GM21360 (cell line): ENCODE results near the gene APOLD1.
"Not testable (repeated sequence)": the region's sequence is repeated elsewhere in the genome, so short reads cannot be mapped to it uniquely, and the experiment has no call there.

Source experiments
- ATAC-seq: cut with Tn5 transposase; IDR thresholded peaks from one replicate; pipeline ENCODE4 v1.9.1; 2021; ENCODE audit warnings: mild to moderate bottlenecking, moderate library complexity; ENCODE audit not compliant: unreplicated experiment

Gene APOLD1

GRCh38 chr12:12786351-12786705 is 869 bp downstream of the APOLD1 start:
- peak; percentile 5 for ATAC-seq

- peak; percentile 84 for ATAC-seq
These were observed 1.5 kb downstream of the APOLD1 start for GRCh38 chr12:12786706-12787601.

DNA sequence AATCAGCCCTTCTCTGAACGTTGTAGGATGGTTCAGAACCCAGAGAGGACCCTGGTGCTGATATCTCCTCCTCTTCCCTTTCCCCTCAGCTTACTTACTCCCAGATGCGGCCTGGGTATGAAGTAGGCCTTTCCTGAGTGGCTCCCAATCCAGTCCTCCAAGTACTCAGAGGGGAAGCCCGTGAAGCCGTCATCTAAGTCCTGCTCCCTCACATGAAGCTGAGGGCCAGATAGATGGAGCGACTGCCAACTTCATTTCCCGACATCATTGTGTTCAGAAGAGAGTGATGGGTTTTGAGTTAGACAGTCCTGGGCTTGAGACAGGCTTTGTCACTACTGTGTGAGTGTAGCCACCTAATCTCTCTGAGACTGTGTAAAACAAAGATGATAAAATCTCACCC is 2.7 kb downstream of the APOLD1 start:
- no peak for ATAC-seq

- ATAC-seq, result peak; percentile 58
These were observed 3.4 kb downstream of the APOLD1 start for GRCh38 chr12:12788675-12789368.

DNA sequence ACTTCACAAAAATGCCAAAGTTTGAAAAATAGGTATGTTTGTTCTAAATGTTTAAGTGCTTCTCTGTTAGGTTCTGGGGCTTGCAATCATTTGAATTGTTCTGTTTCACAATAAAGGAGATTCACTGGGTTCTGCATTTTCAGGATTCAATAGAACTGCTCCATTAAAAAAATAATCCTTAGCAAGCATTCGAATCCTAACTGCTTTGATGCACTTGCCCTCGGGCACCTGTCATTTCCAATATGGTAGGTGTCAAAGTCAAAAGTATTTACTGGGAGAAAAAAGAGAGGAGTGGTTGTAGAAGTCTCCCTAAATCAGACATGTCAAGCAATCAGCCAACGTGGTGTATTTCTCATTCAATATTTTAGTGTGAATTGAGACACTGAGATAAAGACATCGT is 5.5 kb downstream of the APOLD1 start:
- no peak for ATAC-seq

DNA sequence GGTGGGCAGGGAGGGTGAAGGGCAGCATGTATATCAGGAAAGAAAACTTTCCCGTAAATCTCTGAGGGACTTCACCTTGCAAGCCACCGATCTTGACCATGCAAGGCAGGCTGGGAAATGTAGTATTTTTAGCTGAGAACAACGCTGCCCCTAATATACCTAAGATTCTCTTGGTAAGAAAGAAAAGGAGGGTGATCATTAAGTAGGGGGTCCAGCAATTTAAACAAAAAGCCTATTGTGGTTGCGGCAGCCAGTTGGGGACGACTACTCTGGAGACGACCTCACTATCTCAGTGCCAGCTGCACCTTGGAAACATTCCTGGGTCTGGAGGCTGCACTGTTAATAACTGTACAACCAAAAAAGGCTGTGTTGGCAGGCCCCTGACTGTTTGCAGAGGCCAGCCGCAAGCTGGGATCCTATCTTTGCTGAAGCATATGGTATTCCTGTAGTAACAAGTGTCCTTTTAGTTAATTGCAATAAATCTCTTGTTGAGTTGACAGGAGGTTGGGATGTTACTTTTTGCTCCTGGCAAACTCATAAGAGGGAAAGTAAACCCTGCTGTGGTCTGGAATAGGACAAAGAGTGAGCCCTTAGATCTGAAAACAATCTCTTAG is 6.4 kb downstream of the APOLD1 start:
- no peak for ATAC-seq

- ATAC-seq, result no peak
These were observed 7.0 kb downstream of the APOLD1 start for GRCh38 chr12:12792421-12792820.

- no peak for ATAC-seq
These were observed 9.2 kb downstream of the APOLD1 start for GRCh38 chr12:12794686-12795085.

GRCh38 chr12:12796171-12796570 is 10.7 kb downstream of the APOLD1 start:
- no peak for ATAC-seq

GRCh38 chr12:12796928-12797793 is 11.7 kb downstream of the APOLD1 start:
- ATAC-seq, result no peak

- no peak for ATAC-seq
These were observed 12.3 kb downstream of the APOLD1 start for GRCh38 chr12:12797794-12798152.

DNA sequence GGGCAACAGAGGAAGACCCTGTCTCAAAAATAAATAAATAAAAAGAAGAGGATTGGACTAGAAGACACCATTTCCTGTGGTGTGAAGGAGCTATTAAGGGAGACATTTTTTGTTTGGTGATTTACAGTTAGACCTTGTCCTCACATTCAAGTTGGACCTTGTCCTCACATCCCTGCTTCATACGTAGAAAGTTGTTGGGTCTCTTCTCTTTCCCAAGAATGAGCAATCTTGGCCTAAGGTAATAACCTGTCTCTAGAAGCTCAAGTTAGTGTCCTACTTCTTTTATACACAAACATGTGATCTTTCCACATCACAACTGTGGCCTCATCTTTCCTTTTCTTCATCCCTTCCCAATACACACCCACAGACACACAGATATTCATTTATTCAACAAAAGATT is 13.0 kb downstream of the APOLD1 start:
- no peak for ATAC-seq

GRCh38 chr12:12799163-12799920 is 13.9 kb downstream of the APOLD1 start:
- ATAC-seq, result no peak

GRCh38 chr12:12800406-12801180 is 15.1 kb downstream of the APOLD1 start:
- no peak for ATAC-seq

- not testable (repeated sequence) for ATAC-seq
These were observed 16.2 kb downstream of the APOLD1 start for GRCh38 chr12:12801656-12802055.

DNA sequence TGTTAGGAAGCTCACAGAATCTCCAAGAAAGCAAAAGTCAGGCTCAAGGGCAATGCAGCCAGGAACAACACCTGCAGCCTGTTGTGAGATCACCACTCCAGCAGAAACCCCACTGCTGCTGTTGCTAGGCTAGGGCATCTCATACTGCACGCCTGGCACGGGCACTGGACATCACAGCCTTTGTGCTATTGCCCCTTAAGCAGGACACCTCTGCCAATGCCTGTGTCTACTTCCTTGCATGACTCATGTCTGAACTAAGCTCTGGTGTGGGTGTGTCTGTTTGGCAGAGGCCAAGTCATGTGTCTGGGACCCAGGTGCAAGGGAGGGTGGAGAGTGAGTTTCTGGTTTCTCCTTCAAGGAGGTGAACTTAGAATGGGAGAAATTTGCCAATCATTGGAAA is 17.7 kb downstream of the APOLD1 start:
- ATAC-seq, result peak; percentile 81

DNA sequence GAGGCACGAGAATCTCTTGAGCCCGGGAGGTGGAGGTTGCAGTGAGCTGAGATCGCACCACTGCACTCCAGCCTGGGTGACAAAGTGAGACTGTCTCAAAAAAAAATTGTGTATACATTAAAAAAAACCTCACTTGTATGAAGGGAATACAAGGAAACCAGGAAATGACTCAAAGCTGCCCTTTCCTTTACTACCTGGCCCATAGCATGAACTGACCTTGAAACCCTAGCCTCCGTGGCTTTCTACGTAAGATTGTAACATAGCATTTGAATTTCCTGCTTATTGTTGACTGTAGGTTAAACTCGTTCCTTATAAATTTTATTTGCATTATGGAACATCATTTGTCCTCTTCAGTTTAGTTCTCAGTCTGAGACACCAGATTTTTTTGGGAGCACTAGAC is 18.6 kb downstream of the APOLD1 start:
- ATAC-seq, result no peak

- ATAC-seq, result no peak
These were observed 19.0 kb downstream of the APOLD1 start for GRCh38 chr12:12804432-12804886.

DNA sequence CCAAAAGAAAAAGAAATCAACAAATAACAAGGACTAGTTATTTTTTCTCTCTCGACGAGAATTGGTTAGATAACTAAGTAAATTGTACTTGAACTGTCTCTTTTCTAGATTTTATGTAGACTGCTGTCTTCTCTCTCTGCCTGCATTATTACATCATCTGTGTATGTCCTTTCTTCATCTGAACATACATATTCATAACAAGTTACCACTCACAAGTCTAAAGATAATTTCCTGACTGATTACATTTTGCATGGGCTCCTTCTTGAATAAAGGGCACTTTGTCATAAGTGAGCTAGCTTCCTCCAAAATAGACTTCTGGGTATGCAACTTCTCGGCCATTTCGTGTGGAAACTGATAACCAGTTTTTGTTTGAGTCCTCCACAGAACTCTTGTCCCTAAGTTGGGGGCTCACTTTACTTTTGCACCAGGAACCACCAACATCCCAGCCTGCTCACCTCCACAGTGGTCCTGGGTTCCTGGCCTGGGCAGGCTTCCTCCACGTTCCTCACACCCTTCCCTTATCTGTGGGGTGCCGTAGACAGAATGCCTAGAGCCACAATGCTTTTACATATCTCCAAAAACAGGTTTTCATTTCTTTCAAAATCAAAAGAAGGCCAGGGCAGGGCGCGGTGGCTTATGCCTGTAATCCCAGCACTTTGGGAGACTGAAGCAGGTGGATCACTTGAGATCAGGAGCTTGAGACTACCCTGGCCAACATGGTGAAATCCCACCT is 21.5 kb downstream of the APOLD1 start:
- ATAC-seq, result no peak
